ENCODE data around the gene SPATS2L. TPM values are rescaled to one million over a fixed set of nuclear protein-coding genes. Genes with fewer than 3 reads are reported as not detected.

SPATS2L gene
- polyA plus RNA-seq, 4 donors: 66.7 to 104 (median 96.0) TPM

DNA sequence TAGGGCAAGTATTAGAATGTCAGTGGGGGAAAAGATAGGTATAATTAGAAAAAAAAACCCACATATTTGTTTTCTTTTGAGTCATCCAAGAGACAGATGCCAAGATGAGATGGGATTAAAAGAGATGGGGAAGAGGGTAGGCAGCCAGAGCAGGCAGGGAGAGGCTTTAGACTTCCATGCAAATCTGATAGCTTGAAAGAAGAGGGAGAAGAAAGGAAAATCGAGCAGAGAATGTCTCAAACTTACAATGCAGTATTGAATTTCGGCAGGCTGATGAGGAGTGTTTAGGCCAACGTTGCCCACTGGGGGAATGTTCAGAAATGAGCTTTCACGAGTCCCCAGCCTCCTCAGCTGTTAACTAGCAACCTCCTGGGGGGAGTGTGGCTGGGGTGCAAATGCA, 91.3 kb downstream of the SPATS2L start:
- DNase-seq (no peak), FAIRE-seq (no peak)
- peaks cover 2 to 28% (median 3%) of the 10 kb centered on the region in 3 donors for H3K4me1 ChIP-seq (ENCODE audit: control insufficient read depth in 3 of 3, insufficient read depth in 2 of 3, low read depth in 1 of 3, low read length in 2 of 3)
- H3K36me3 ChIP-seq (ENCODE audit: control insufficient read depth in 3 of 3, insufficient read depth in 2 of 3, low read depth in 1 of 3, low read length in 3 of 3): peaks cover 0 to 5% (median under 1%) of the 10 kb centered on the region in 3 donors
- no peaks in the 10 kb centered on the region for H3K27me3 ChIP-seq (ENCODE audit: control insufficient read depth in 3 of 3, insufficient read depth in 3 of 3, low read length in 3 of 3)
- H3K27ac ChIP-seq (ENCODE audit: low read depth in 1 of 3, low read length in 2 of 3): no peak overlapping the region
- no peaks in the 10 kb centered on the region for H3K9me3 ChIP-seq (ENCODE audit: control insufficient read depth in 2 of 2, insufficient read depth in 1 of 2, low read depth in 1 of 2, low read length in 1 of 2)
- 75 to 90% (median 82%) methylated on average over 4 of the region's 4 CpGs for WGBS, 3 donors
- no peak overlapping the region for H3K4me3 ChIP-seq (ENCODE audit: low read depth in 1 of 3, low read length in 3 of 3)

- no peaks in the 10 kb centered on the region for H3K27me3 ChIP-seq (ENCODE audit: control insufficient read depth in 3 of 3, insufficient read depth in 3 of 3, low read length in 3 of 3)
- peak overlapping the region in 1 of 3 donors; percentile 15 for H3K27ac ChIP-seq (ENCODE audit: low read depth in 1 of 3, low read length in 2 of 3)
- WGBS, 3 donors: 81 to 91% (median 82%) methylated on average over 1 of the region's 1 CpG
- peaks cover 0 to 5% (median 0%) of the 10 kb centered on the region in 3 donors for H3K36me3 ChIP-seq (ENCODE audit: control insufficient read depth in 3 of 3, insufficient read depth in 2 of 3, low read depth in 1 of 3, low read length in 3 of 3)
- DNase-seq (no peak), FAIRE-seq (no peak)
- no peak overlapping the region for H3K4me3 ChIP-seq (ENCODE audit: low read depth in 1 of 3, low read length in 3 of 3)
- H3K9me3 ChIP-seq (ENCODE audit: control insufficient read depth in 2 of 2, insufficient read depth in 1 of 2, low read depth in 1 of 2, low read length in 1 of 2): no peaks in the 10 kb centered on the region
- peaks cover 2 to 39% (median 3%) of the 10 kb centered on the region in 3 donors for H3K4me1 ChIP-seq (ENCODE audit: control insufficient read depth in 3 of 3, insufficient read depth in 2 of 3, low read depth in 1 of 3, low read length in 2 of 3)
Measured at GRCh38 chr2:200399046-200399445, 92.6 kb downstream of the SPATS2L start.

DNA sequence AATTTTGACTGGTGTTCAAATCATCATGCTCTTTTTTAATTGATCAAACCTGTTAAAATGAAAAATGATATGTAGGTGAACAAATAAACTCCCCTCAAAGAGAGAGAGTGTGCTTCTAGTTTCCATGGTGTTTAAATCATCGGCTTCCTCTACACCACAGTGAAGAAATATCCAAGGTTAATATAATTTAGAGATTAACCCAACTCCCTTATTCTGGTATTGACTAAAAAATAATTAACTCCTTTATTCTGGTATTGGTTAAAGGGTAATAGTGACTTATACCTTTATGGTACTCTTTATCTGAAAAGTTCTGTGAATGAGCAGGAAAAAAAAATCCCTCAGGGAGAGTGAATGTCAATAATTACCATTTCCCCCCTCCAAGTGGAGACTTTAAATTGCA, 93.1 kb downstream of the SPATS2L start:
- H3K4me3 ChIP-seq (ENCODE audit: low read depth in 1 of 3, low read length in 3 of 3): no peak overlapping the region
- FAIRE-seq: no peak
- H3K9me3 ChIP-seq (ENCODE audit: control insufficient read depth in 2 of 2, insufficient read depth in 1 of 2, low read depth in 1 of 2, low read length in 1 of 2): peaks cover 0 to 2% of the 10 kb centered on the region in 2 donors
- peaks cover 2 to 45% (median 5%) of the 10 kb centered on the region in 3 donors for H3K4me1 ChIP-seq (ENCODE audit: control insufficient read depth in 3 of 3, insufficient read depth in 2 of 3, low read depth in 1 of 3, low read length in 2 of 3)
- 24 to 69% (median 53%) methylated on average over 1 of the region's 1 CpG for WGBS, 3 donors
- no peaks in the 10 kb centered on the region for H3K27me3 ChIP-seq (ENCODE audit: control insufficient read depth in 3 of 3, insufficient read depth in 3 of 3, low read length in 3 of 3)
- H3K27ac ChIP-seq (ENCODE audit: low read depth in 1 of 3, low read length in 2 of 3): peak overlapping the region in 1 of 3 donors; percentile 15
- peak in 1 of 2 donors; percentile 37 for DNase-seq
- peaks cover 0 to 6% (median 0%) of the 10 kb centered on the region in 3 donors for H3K36me3 ChIP-seq (ENCODE audit: control insufficient read depth in 3 of 3, insufficient read depth in 2 of 3, low read depth in 1 of 3, low read length in 3 of 3)

DNA sequence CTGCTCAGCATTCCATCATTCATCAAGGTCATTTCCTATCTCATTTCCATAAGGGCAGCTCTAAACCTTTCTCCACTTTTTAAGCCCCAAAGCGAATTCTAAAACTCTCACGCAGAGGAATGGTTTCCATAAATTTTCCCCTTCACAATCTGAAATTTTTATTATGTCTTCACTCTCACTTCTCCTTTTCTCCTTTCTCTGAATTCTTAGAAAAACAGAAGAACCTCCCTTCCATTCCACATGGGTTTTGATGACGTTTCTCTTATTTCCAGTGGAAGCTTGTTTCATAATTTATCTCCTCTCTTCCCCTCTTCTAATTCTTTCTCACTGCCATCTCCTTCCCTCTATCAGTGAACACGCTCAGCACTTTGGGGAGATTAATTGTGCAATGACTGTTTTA, 97.3 kb downstream of the SPATS2L start:
- peaks cover 20 to 75% (median 29%) of the 10 kb centered on the region in 3 donors for H3K4me1 ChIP-seq (ENCODE audit: control insufficient read depth in 3 of 3, insufficient read depth in 2 of 3, low read depth in 1 of 3, low read length in 2 of 3)
- H3K9me3 ChIP-seq (ENCODE audit: control insufficient read depth in 2 of 2, insufficient read depth in 1 of 2, low read depth in 1 of 2, low read length in 1 of 2): peaks cover 0 to 3% of the 10 kb centered on the region in 2 donors
- DNase-seq (no peak), FAIRE-seq (no peak)
- H3K4me3 ChIP-seq (ENCODE audit: low read depth in 1 of 3, low read length in 3 of 3): no peak overlapping the region
- WGBS, 3 donors: 88 to 95% (median 95%) methylated on average over 4 of the region's 4 CpGs
- H3K27me3 ChIP-seq (ENCODE audit: control insufficient read depth in 3 of 3, insufficient read depth in 3 of 3, low read length in 3 of 3): no peaks in the 10 kb centered on the region
- peak overlapping the region in 1 of 3 donors; percentile 92 for H3K27ac ChIP-seq (ENCODE audit: low read depth in 1 of 3, low read length in 2 of 3)
- H3K36me3 ChIP-seq (ENCODE audit: control insufficient read depth in 3 of 3, insufficient read depth in 2 of 3, low read depth in 1 of 3, low read length in 3 of 3): peaks cover 0 to 10% (median 0%) of the 10 kb centered on the region in 3 donors

GRCh38 chr2:200404615-200405014, 98.1 kb downstream of the SPATS2L start:
- Histone ChIP-seq H3K36me3 (ENCODE audit: control insufficient read depth in 3 of 3, insufficient read depth in 2 of 3, low read depth in 1 of 3, low read length in 3 of 3) (peaks cover 0 to 13% (median 0%) of the 10 kb centered on the region in 3 donors), H3K27me3 (ENCODE audit: control insufficient read depth in 3 of 3, insufficient read depth in 3 of 3, low read length in 3 of 3) (no peaks in the 10 kb centered on the region), H3K27ac (ENCODE audit: low read depth in 1 of 3, low read length in 2 of 3) (peak overlapping the region; percentile 65 to 92 (median 69)), H3K4me1 (ENCODE audit: control insufficient read depth in 3 of 3, insufficient read depth in 2 of 3, low read depth in 1 of 3, low read length in 2 of 3) (peaks cover 20 to 79% (median 29%) of the 10 kb centered on the region in 3 donors), H3K9me3 (ENCODE audit: control insufficient read depth in 2 of 2, insufficient read depth in 1 of 2, low read depth in 1 of 2, low read length in 1 of 2) (peaks cover 0 to 3% of the 10 kb centered on the region in 2 donors), H3K4me3 (ENCODE audit: low read depth in 1 of 3, low read length in 3 of 3) (no peak overlapping the region)
- FAIRE-seq (no peak), DNase-seq (no peak)
- 83 to 93% (median 87%) methylated on average over 4 of the region's 4 CpGs for WGBS, 3 donors

DNA sequence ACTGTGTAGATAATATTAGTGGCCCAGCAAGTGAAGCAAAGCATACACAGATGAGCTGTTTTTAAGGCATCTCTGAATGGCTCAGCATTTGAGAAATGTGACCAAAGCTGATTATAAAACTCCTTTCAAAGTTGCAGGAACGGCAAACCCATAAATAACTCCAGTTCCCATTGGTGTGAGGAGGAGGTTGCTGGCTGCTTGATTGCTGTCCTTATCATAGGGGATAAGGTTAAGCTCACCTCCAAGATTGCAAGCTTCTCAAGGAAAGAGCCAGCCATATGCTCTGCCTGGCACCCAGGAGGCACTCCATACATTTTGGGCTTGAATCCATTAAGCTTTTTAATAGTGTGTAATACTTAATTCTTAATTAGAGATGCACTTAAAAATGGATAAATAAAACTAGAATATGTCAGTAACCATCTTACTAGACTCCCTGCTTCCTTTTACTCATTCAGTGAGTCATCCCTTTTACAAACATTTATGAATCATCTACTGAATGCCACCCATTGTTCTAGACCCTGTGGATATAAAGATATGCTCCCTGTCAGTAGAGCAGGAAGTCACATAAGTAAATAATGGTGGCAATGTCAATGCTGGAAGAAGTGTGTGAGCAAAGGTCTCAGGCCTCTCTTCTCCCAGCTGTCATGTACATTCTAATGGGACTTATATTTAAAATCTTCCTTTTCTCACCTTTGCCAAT, 99.3 kb downstream of the SPATS2L start:
- DNase-seq: peak; percentile 90 to 95
- H3K4me3 ChIP-seq (ENCODE audit: low read depth in 1 of 3, low read length in 3 of 3): no peak overlapping the region
- peaks cover 20 to 76% (median 32%) of the 10 kb centered on the region in 3 donors for H3K4me1 ChIP-seq (ENCODE audit: control insufficient read depth in 3 of 3, insufficient read depth in 2 of 3, low read depth in 1 of 3, low read length in 2 of 3)
- no peaks in the 10 kb centered on the region for H3K27me3 ChIP-seq (ENCODE audit: control insufficient read depth in 3 of 3, insufficient read depth in 3 of 3, low read length in 3 of 3)
- FAIRE-seq: peak; percentile 55
- H3K36me3 ChIP-seq (ENCODE audit: control insufficient read depth in 3 of 3, insufficient read depth in 2 of 3, low read depth in 1 of 3, low read length in 3 of 3): peaks cover 0 to 13% (median 0%) of the 10 kb centered on the region in 3 donors
- peaks cover 0 to 3% of the 10 kb centered on the region in 2 donors for H3K9me3 ChIP-seq (ENCODE audit: control insufficient read depth in 2 of 2, insufficient read depth in 1 of 2, low read depth in 1 of 2, low read length in 1 of 2)
- 0 to 31% (median 3%) methylated on average over 1 of the region's 1 CpG for WGBS, 3 donors
- peak overlapping the region; percentile 84 to 96 (median 92) for H3K27ac ChIP-seq (ENCODE audit: low read depth in 1 of 3, low read length in 2 of 3)

DNA sequence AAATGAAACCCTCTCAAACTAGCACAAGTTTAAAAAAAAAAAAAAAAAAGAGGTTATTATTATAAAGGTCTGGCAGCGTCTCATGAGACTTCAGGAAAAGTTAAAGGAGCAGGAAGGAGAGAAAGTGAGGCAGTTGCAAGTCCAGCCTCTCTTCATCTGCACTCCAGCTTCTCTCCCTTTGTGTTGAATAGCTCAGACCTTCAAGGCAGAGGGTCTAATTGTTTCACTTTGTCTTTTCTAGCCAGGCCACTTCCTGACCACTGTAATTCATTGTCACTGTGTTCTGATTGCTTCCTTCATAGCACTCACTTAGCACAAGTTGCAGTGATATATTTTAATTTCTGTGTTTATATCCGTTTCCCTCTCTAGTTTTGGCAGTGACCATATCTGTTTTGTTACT, 99.9 kb downstream of the SPATS2L start:
- no peak for FAIRE-seq
- peak in 1 of 2 donors; percentile 23 for DNase-seq
- H3K9me3 ChIP-seq (ENCODE audit: control insufficient read depth in 2 of 2, insufficient read depth in 1 of 2, low read depth in 1 of 2, low read length in 1 of 2): peaks cover 0 to 3% of the 10 kb centered on the region in 2 donors
- H3K27ac ChIP-seq (ENCODE audit: low read depth in 1 of 3, low read length in 2 of 3): peak overlapping the region; percentile 84 to 92 (median 91)
- no peaks in the 10 kb centered on the region for H3K27me3 ChIP-seq (ENCODE audit: control insufficient read depth in 3 of 3, insufficient read depth in 3 of 3, low read length in 3 of 3)
- WGBS, 3 donors: 11 to 30% (median 27%) methylated on average over 2 of the region's 2 CpGs
- peaks cover 20 to 76% (median 32%) of the 10 kb centered on the region in 3 donors for H3K4me1 ChIP-seq (ENCODE audit: control insufficient read depth in 3 of 3, insufficient read depth in 2 of 3, low read depth in 1 of 3, low read length in 2 of 3)
- H3K4me3 ChIP-seq (ENCODE audit: low read depth in 1 of 3, low read length in 3 of 3): no peak overlapping the region
- H3K36me3 ChIP-seq (ENCODE audit: control insufficient read depth in 3 of 3, insufficient read depth in 2 of 3, low read depth in 1 of 3, low read length in 3 of 3): peaks cover 0 to 10% (median 0%) of the 10 kb centered on the region in 3 donors

GRCh38 chr2:200408428-200409316, 102.2 kb downstream of the SPATS2L start:
- 15 to 64% (median 39%) methylated on average over 19 of the region's 19 CpGs for WGBS, 3 donors
- Histone ChIP-seq H3K4me3 (ENCODE audit: low read depth in 1 of 3, low read length in 3 of 3) (no peak overlapping the region), H3K9me3 (ENCODE audit: control insufficient read depth in 2 of 2, insufficient read depth in 1 of 2, low read depth in 1 of 2, low read length in 1 of 2) (peaks cover 0 to 3% of the 10 kb centered on the region in 2 donors), H3K4me1 (ENCODE audit: control insufficient read depth in 3 of 3, insufficient read depth in 2 of 3, low read depth in 1 of 3, low read length in 2 of 3) (peaks cover 18 to 58% (median 32%) of the 10 kb centered on the region in 3 donors), H3K27ac (ENCODE audit: low read depth in 1 of 3, low read length in 2 of 3) (peak overlapping the region; percentile 62 to 92 (median 86)), H3K27me3 (ENCODE audit: control insufficient read depth in 3 of 3, insufficient read depth in 3 of 3, low read length in 3 of 3) (no peaks in the 10 kb centered on the region), H3K36me3 (ENCODE audit: control insufficient read depth in 3 of 3, insufficient read depth in 2 of 3, low read depth in 1 of 3, low read length in 3 of 3) (peaks cover 0 to 14% (median 0%) of the 10 kb centered on the region in 3 donors)
- DNase-seq (peak; percentile 54 to 73), FAIRE-seq (no peak)
